PC-9 (cell line): ENCODE measurements around the gene INPP5F. TPM values are rescaled to one million over a fixed set of nuclear protein-coding genes. Genes with fewer than 3 reads are reported as not detected.

Experiments used
- BruUV-seq: library from RNA; stranded (reverse); fragments of 400-500 nt; replicated peaks from 2 replicates; lab custom pipeline; 2021; lab: Mats Ljungman, UMichigan
- CTCF ChIA-PET: fragments of 300-600 bp; sonication (Branson Sonifier 250); formaldehyde crosslinking; loops from one replicate; lab custom pipeline; 2022; ENCODE audit warnings: antibody characterized with exemption; lab: Charles Lee
- POLR2A ChIA-PET: fragments of 300-600 bp; sonication (Branson Sonifier 250); formaldehyde crosslinking; loops from one replicate; lab custom pipeline; 2022; ENCODE audit warnings: antibody characterized with exemption; ENCODE audit not compliant: unreplicated experiment; lab: Charles Lee
- DNase-seq, 2 experiments: peaks; one replicate each; pipeline versions ENCODE4 v3.0.0 to v3.0.0-alpha.2; 2015 to 2022; ENCODE audit warnings: mixed read lengths in 1 of 2
- H2AFZ ChIP-seq: fragments of 200-600 bp; sonication (generic); 2 replicates; pipeline ENCODE4 v1.8.1; 2017; ENCODE audit warnings: antibody characterized with exemption
- H3F3A ChIP-seq: fragments of 200-600 bp; sonication (generic); 2 replicates; pipeline ENCODE4 v1.8.1; 2017; ENCODE audit warnings: antibody characterized with exemption, mild to moderate bottlenecking, low read depth; ENCODE audit not compliant: insufficient read depth
- H3K27ac ChIP-seq: fragments of 200-600 bp; sonication (generic); 2 replicates; pipeline ENCODE4 v1.6.1; 2016; ENCODE audit warnings: mixed run types
- H3K27me3 ChIP-seq: fragments of 200-600 bp; sonication (generic); 2 replicates; pipeline ENCODE4 v1.6.1; 2016; ENCODE audit warnings: low read depth, mixed run types; ENCODE audit not compliant: insufficient read depth
- H3K36me3 ChIP-seq: fragments of 200-600 bp; sonication (generic); 2 replicates; pipeline ENCODE4 v1.6.1; 2016; ENCODE audit warnings: low read depth, mixed run types
- H3K4me1 ChIP-seq: fragments of 200-600 bp; sonication (generic); replicated peaks from 2 replicates; pipeline ENCODE4 v1.6.1; 2016; ENCODE audit warnings: mixed run types; ENCODE audit not compliant: insufficient read depth
- H3K4me2 ChIP-seq: fragments of 200-600 bp; sonication (generic); 2 replicates; pipeline ENCODE4 v1.6.1; 2017; ENCODE audit warnings: mixed run types
- H3K4me3 ChIP-seq: fragments of 200-600 bp; sonication (generic); 2 replicates; pipeline ENCODE4 v1.6.1; 2016; ENCODE audit warnings: mixed run types
- H3K79me2 ChIP-seq: fragments of 200-600 bp; sonication (generic); 2 replicates; pipeline ENCODE4 v1.6.1; 2017; ENCODE audit warnings: low read depth, mixed run types
- H3K9me2 ChIP-seq: fragments of 200-600 bp; sonication (generic); 2 replicates; pipeline ENCODE4 v1.8.1; 2017; ENCODE audit warnings: mild to moderate bottlenecking; ENCODE audit not compliant: insufficient read depth
- H3K9me3 ChIP-seq: fragments of 200-600 bp; sonication (generic); 2 replicates; pipeline ENCODE4 v1.8.1; 2016; ENCODE audit warnings: low read depth; ENCODE audit not compliant: insufficient read depth
- H4K20me1 ChIP-seq: fragments of 200-600 bp; sonication (generic); 2 replicates; pipeline ENCODE4 v1.8.1; 2017; ENCODE audit not compliant: insufficient read depth
- CTCF ChIP-seq: fragments of 200-600 bp; sonication (generic); conservative IDR thresholded peaks from 2 replicates; pipeline ENCODE4 v1.6.1; 2017; ENCODE audit warnings: mixed run types, antibody characterized with exemption, mild to moderate bottlenecking, moderate library complexity
- EZH2 ChIP-seq: fragments of 200-600 bp; sonication (generic); IDR thresholded peaks from 2 replicates; pipeline ENCODE4 v1.8.0; 2017; ENCODE audit warnings: antibody characterized with exemption, low read depth
- intact Hi-C: fragments of 100-400 bp; cut with micrococcal nuclease; formaldehyde crosslinking; loops from one replicate; pipeline ENCODE4 v1.10.0; 2022; ENCODE audit not compliant: unreplicated experiment
- total RNA-seq: library from RNA; stranded (reverse); gene quantifications from 2 replicates; pipeline ENCODE4 v1.2.3, GENCODE V29; 2021

INPP5F gene
- total RNA-seq, 1 experiment from 2014 or later, result 11.4 TPM

- Histone ChIP-seq H3K4me1 (no peaks in the 10 kb centered on the region), H3K9me2 (no peaks in the 10 kb centered on the region), H3K4me2 (no peak overlapping the region), H3K9me3 (no peaks in the 10 kb centered on the region), H3K27me3 (no peaks in the 10 kb centered on the region), H3K4me3 (no peak overlapping the region), H4K20me1 (no peaks in the 10 kb centered on the region), H2AFZ (no peak overlapping the region), H3K36me3 (no peaks in the 10 kb centered on the region), H3K79me2 (no peaks in the 10 kb centered on the region), H3K27ac (no peak overlapping the region), H3F3A (no peaks in the 10 kb centered on the region)
- no peak for DNase-seq
- no peak for TF ChIP-seq CTCF
- TF ChIP-seq EZH2, result no peak
- POLR2A ChIA-PET, result no interaction called here
- BruUV-seq, result no TSS peak
- intact Hi-C loops, result no loop called here
- CTCF ChIA-PET, result no interaction called here
Measured at GRCh38 chr10:119700321-119700954, 25.4 kb upstream of the INPP5F start.

GRCh38 chr10:119701861-119702260, 24.0 kb upstream of the INPP5F start:
- ChIA-PET CTCF (no interaction called here), POLR2A (no interaction called here)
- no peak overlapping the region for H2AFZ ChIP-seq

GRCh38 chr10:119702583-119702982, 23.3 kb upstream of the INPP5F start:
- H3K27ac ChIP-seq, result no peak overlapping the region
- intact Hi-C loops, result no loop called here
- BruUV-seq, result no TSS peak
- H2AFZ ChIP-seq, result no peak overlapping the region
- POLR2A ChIA-PET, result no interaction called here
- H3K79me2 ChIP-seq, result no peaks in the 10 kb centered on the region
- no peak overlapping the region for H3K4me3 ChIP-seq
- H3K4me1 ChIP-seq, result no peaks in the 10 kb centered on the region
- no peaks in the 10 kb centered on the region for H3K9me2 ChIP-seq
- H3K9me3 ChIP-seq, result no peaks in the 10 kb centered on the region
- no peak for DNase-seq
- H3F3A ChIP-seq, result no peaks in the 10 kb centered on the region
- TF ChIP-seq EZH2, result no peak
- no peak for TF ChIP-seq CTCF
- no peaks in the 10 kb centered on the region for H4K20me1 ChIP-seq
- CTCF ChIA-PET, result no interaction called here
- no peak overlapping the region for H3K4me2 ChIP-seq
- no peaks in the 10 kb centered on the region for H3K36me3 ChIP-seq
- H3K27me3 ChIP-seq, result no peaks in the 10 kb centered on the region

More at GRCh38 chr10:119701861-119702260, 24.0 kb upstream of the INPP5F start:
- DNase-seq, result no peak
- intact Hi-C loops, result no loop called here
- H3K4me1 ChIP-seq, result no peaks in the 10 kb centered on the region
- no peak overlapping the region for H3K27ac ChIP-seq
- H3K36me3 ChIP-seq, result no peaks in the 10 kb centered on the region
- TF ChIP-seq EZH2 (no peak), CTCF (no peak)
- no peaks in the 10 kb centered on the region for H3K9me3 ChIP-seq
- H3K79me2 ChIP-seq, result no peaks in the 10 kb centered on the region
- no peaks in the 10 kb centered on the region for H3K9me2 ChIP-seq
- H3K4me2 ChIP-seq, result no peak overlapping the region
- no peaks in the 10 kb centered on the region for H3F3A ChIP-seq
- BruUV-seq, result no TSS peak
- no peaks in the 10 kb centered on the region for H3K27me3 ChIP-seq
- no peaks in the 10 kb centered on the region for H4K20me1 ChIP-seq
- no peak overlapping the region for H3K4me3 ChIP-seq
